GM19351 (cell line): ENCODE measurements around the gene DRD4.
"Not testable (repeated sequence)": the region's sequence is repeated elsewhere in the genome, so short reads cannot be mapped to it uniquely, and the experiment has no call there.

Source experiments
- ATAC-seq: cut with Tn5 transposase; IDR thresholded peaks from one replicate; pipeline ENCODE4 v1.9.1; 2021; ENCODE audit warnings: mild to moderate bottlenecking, moderate library complexity; ENCODE audit not compliant: unreplicated experiment

DRD4 gene

DNA sequence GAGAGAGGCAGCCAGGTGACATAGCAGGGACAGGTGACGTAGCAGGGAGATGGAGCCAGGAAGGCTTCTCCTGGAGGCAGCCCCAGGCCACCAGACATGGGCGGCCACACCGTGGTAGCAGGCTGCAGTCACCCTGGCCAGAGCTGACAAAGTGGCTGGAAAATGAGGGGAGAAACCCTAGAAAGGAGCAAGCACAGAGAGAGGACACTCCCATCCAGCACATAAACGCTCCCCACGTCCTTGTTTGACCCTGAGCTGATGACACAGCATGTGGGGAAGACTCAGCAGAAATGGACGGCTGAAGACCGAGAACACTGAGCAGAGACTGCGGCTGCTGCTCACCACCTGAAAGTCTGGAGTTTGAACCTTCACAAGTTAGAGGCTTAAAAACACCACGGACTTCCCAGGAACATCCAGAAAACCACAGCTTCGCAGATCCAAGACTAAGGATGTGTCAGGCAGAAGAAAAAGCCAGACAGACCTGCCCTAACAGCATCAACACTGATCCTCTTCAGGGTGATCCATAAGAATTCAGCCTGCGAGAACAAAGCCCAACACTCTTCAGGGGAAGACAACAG, 28.7 kb downstream of the DRD4 start:
- ATAC-seq, result no peak

DNA sequence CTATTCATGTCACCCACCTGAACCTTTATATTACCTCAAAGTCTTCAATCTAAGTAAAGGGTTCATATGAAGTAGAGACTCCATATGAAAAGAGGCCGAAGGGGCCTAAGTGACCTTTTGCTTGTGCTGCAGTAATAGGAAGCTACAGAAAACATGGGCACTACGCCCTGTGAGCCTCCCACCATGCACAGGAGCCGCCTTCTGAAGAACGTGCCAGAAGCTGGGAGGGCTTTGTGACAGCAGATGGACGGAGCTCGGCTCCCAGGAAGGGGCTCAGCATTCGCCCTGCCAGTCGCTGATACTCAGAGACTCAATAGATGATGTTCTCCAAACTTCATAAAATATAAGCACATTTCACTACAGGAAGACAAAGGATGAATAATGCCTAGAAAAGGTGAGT, 36.8 kb downstream of the DRD4 start:
- ATAC-seq, result no peak

DNA sequence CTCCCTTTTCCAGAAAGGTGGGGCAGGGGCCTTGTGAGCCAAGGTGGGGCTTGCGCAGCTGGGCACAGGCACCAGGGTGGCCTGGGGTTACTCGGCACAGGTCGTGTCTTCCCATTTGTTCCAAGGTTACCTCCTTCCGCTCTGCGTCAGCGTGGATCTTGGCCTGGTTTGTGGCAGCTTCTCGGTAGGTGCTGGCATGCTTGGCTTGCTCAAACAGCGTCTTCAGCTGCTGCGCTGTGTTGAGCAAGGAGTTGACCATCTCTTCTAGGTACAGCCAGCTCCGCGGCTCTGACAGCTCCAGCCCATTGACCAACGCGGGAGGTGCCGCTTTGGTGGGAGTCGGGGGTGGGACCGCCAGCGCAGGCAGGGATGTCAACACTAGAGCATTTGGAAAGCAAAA, 37.3 kb downstream of the DRD4 start:
- no peak for ATAC-seq

DNA sequence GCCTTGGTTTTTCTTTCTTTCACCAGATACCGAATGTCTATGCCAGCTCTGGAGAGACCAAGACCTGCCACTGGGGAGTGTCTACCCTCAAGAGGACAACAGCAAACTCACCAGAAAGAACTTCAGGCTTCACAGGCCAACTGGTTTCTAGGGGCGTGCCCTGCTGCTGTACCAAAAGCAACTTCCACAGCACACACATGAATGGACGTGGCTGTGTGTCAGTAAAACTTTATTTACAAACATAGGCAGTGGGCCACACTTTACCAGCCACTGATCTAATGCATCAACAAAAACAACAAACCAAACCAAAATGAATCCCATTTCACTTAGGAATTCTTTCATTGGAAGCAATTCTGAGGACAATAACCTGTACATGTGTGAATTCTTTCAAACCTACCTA, 41.2 kb downstream of the DRD4 start:
- no peak for ATAC-seq

DNA sequence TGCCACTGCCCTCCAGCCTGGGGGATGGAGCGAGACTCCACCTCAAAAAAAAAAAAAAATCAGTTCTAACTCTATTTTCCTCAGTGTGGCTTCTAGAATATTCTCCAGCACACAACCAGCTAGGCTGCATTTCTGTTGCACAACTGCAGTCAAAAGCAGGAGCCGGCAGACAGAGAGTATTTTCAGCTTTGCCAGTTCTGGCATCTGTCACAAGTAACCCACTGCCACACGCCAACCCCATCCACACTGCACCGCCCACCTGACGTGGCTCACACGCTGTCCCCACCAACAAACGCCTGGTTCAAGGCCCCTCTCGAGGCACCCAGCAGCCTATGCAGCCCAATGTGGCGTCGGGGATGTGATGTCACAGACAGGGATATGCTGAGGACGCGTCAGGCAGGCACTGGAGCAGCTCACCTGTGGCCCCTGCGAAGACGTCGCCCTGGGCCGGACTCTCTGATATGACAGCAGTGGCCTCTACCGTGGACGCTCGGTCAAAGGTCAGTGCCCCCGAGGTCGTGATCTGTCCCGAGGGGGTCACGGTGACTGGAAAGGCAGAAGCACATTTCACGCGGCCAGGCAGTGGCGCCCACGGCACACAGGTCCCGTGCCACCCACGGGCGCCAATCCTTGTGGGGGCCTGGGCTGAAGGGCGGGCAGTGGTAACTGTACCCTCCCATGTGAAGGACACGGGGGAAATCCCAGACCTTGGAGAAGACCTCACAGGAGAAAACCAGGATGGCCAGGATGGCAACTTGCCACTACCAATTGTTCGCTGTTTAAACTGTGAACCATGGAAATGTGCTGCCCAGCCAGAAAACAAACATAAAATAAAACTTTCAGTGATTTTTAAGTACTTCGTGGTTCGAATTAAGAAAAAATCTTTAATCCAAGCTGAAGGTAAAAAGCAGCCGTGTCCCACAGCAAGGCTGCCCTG, 42.5 kb downstream of the DRD4 start:
- ATAC-seq, result no peak

DNA sequence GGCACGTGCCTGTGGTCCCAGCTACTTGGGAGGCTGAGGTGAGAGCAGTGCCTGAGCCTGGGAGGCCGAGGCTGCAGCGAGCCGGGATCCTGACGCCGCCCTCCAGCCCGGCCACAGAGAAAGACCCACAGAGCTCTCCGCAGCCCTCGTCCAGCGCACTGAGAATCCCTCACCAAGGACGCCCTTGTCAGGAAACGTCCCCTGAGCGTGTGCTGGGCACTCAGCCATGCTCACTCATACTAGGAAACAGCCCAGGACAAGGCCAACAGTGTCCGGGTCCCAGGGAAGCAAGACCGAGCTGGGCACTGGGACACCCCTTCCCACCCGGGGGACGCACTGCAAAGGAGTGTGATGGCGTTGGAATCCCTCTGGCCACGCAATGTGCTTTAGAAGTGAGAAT, 43.4 kb downstream of the DRD4 start:
- ATAC-seq, result no peak

DNA sequence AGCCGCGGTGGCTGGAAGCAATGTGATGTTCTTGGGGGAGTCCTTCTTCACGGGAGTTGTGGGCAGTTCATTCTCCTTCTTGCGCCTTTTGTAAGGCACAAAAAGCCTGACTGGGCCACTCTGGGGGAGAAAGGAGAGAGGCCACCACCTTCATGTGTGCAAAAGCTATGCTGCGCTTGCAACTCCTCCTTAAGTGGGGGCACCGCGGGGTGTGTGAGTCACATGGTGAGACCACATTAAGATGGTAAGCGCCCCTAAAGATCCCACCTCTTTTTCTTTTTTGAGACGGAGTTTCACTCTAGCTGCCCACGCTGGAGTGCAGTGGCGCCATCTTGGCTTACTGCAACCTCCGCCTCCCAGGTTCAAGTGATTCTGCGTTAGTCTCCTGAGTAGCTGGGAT, 43.9 kb downstream of the DRD4 start:
- no peak for ATAC-seq

DNA sequence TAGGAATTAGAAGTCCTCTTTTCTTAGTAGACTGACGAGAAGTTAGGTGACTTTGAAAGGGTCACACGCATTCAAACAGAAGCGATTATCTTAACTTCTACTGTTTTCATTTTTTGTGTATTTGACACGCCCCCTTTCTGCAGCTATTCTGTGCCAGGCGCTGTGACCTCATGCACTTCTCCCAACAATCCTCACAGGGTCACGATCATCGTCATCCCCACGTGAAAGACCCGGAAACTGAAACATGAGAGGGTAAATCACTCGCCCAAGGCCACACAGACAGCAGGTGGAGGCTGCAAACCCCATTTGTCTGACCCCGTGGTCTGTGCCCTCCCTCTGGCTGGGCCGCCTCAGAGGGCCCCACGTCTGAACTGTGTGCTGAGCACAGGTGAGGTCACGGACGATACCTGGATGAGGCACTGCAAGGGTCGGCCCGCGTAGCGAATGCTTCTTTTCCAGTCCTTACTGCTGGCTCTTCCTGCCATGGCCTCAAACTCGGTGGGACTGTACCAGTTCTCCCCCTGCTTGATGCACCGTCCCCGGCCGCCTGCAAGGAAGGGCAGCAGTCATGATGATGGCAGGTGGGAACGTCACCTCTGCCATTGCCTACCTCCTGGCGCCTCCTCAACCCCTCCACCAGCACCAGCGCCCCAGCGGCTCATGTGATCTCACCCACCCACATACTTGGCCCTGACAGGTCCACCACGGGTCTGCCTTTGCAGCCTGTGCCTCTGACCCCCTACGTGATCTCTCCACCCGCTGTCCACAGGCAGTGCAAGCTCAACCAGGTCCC, 49.6 kb downstream of the DRD4 start:
- ATAC-seq, result no peak

GRCh38 chr11:687751-688150, 50.7 kb downstream of the DRD4 start:
- ATAC-seq, result no peak

DNA sequence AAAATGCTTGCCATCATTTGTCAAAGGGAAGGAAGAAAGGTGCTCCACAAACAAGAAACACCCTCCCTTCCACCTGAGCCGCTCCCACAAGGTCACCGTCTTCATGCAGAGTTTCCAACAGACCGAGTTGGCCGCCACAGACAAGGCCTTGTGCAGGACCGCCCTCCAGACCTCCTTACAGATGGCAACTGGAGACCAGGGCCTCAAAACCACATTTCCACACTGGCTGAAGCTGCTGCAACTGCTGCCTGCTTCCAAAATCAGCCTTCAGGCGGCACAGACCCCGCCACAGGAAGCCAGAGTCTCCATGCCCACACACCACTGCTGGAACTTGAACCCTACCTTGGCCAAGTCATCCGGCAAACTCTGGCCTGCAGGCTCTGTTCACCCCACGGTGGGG, 51.6 kb downstream of the DRD4 start:
- ATAC-seq, result no peak

GRCh38 chr11:689625-690024, 52.6 kb downstream of the DRD4 start:
- no peak for ATAC-seq

GRCh38 chr11:690244-690643, 53.2 kb downstream of the DRD4 start:
- ATAC-seq, result not testable (repeated sequence)
